Right atrium auricular region (tissue), 2 donors: ENCODE results near the gene MAD1L1. TPM values are rescaled to one million over a fixed set of nuclear protein-coding genes. Genes with fewer than 3 reads are reported as not detected.

ENCODE experiments used
- DNase-seq: peaks from one replicate; pipeline ENCODE4 v3.0.0-alpha.2; 2019; ENCODE audit warnings: low spot score
- H3K27ac ChIP-seq, 2 donors: fragments of 200-600 bp; sonication (generic); 1 replicate in 1 of 2; 2 replicates in 1 of 2; pipeline ENCODE4 v1.5.1; 2016 to 2019
- H3K27me3 ChIP-seq, 2 donors: fragments of 200-600 bp; sonication (generic); one replicate each; pipeline versions ENCODE4 v1.5.1 to v1.6.0; 2017 to 2019
- H3K36me3 ChIP-seq: fragments of 200-600 bp; sonication (generic); one replicate; pipeline ENCODE4 v1.5.1; 2016
- H3K4me1 ChIP-seq, 2 donors: fragments of 200-600 bp; sonication (generic); one replicate each; pipeline versions ENCODE4 v1.5.1 to v1.6.0; 2017 to 2019
- H3K4me3 ChIP-seq, 2 donors: fragments of 200-600 bp; sonication (generic); 1 replicate in 1 of 2; 2 replicates in 1 of 2; pipeline ENCODE4 v1.5.1; 2017 to 2019; ENCODE audit warnings: mild to moderate bottlenecking in 1 of 2, moderate library complexity in 1 of 2
- H3K9me3 ChIP-seq, 2 donors: fragments of 200-600 bp; sonication (generic); one replicate each; pipeline ENCODE4 v1.5.1; 2019
- CTCF ChIP-seq, 2 donors: fragments of 200-600 bp; sonication (generic); IDR thresholded peaks; one replicate each; pipeline ENCODE4 v1.5.1; 2019; ENCODE audit warnings: antibody characterized with exemption in 2 of 2
- total RNA-seq, 2 donors: library from RNA; depleted of rRNA; stranded (reverse); fragments of >200 nt; gene quantifications; one replicate each; pipeline ENCODE4 v1.1.0, GENCODE V29; 2016

The MAD1L1 gene
- total RNA-seq, 2 donors from 2014 or later = 13.3 to 31.9 TPM

GRCh38 chr7:2231992-2232765 is 566 bp downstream of the MAD1L1 start:
- Histone ChIP-seq H3K27me3 (no peaks in the 10 kb centered on the region), H3K27ac (peak overlapping the region; percentile 60 to 81), H3K36me3 (peaks cover 14% of the 10 kb centered on the region), H3K9me3 (no peaks in the 10 kb centered on the region), H3K4me1 (peaks cover 0 to 25% of the 10 kb centered on the region in 2 donors), H3K4me3 (peak overlapping the region; percentile 86 to 98)
- no peak for DNase-seq
- TF ChIP-seq CTCF (IDR thresholded peaks at IDR 0.05) = no peak

- Histone ChIP-seq H3K4me3 (no peak overlapping the region), H3K27me3 (no peaks in the 10 kb centered on the region), H3K9me3 (no peaks in the 10 kb centered on the region), H3K4me1 (peaks cover 0 to 25% of the 10 kb centered on the region in 2 donors), H3K27ac (no peak overlapping the region), H3K36me3 (peaks cover 14% of the 10 kb centered on the region)
- TF ChIP-seq CTCF (IDR thresholded peaks at IDR 0.05) = no peak
- no peak for DNase-seq
Observed at GRCh38 chr7:2230882-2231281, 1.9 kb downstream of the MAD1L1 start.

- no peak for DNase-seq
- no peak overlapping the region for H3K4me3 ChIP-seq
- peaks cover 0 to 25% of the 10 kb centered on the region in 2 donors for H3K4me1 ChIP-seq
- TF ChIP-seq CTCF (IDR thresholded peaks at IDR 0.05) = no peak
- no peaks in the 10 kb centered on the region for H3K27me3 ChIP-seq
- H3K36me3 ChIP-seq = peaks cover 15% of the 10 kb centered on the region
- H3K9me3 ChIP-seq = no peaks in the 10 kb centered on the region
- no peak overlapping the region for H3K27ac ChIP-seq
Observed at GRCh38 chr7:2230226-2230625, 2.5 kb downstream of the MAD1L1 start.

GRCh38 chr7:2229467-2229866 is 3.3 kb downstream of the MAD1L1 start:
- Histone ChIP-seq H3K4me3 (no peak overlapping the region), H3K36me3 (peaks cover 14% of the 10 kb centered on the region), H3K4me1 (peaks cover 0 to 25% of the 10 kb centered on the region in 2 donors), H3K9me3 (no peaks in the 10 kb centered on the region), H3K27ac (no peak overlapping the region), H3K27me3 (no peaks in the 10 kb centered on the region)
- no peak for TF ChIP-seq CTCF (IDR thresholded peaks at IDR 0.05)
- no peak for DNase-seq

GRCh38 chr7:2228921-2229320 is 3.8 kb downstream of the MAD1L1 start:
- Histone ChIP-seq H3K4me1 (peaks cover 0 to 25% of the 10 kb centered on the region in 2 donors), H3K27ac (no peak overlapping the region), H3K9me3 (no peaks in the 10 kb centered on the region), H3K4me3 (no peak overlapping the region), H3K27me3 (no peaks in the 10 kb centered on the region), H3K36me3 (peaks cover 14% of the 10 kb centered on the region)
- DNase-seq = no peak
- TF ChIP-seq CTCF (IDR thresholded peaks at IDR 0.05) = no peak

- Histone ChIP-seq H3K27me3 (no peaks in the 10 kb centered on the region), H3K4me1 (peaks cover 0 to 21% of the 10 kb centered on the region in 2 donors), H3K27ac (no peak overlapping the region), H3K4me3 (no peak overlapping the region), H3K9me3 (no peaks in the 10 kb centered on the region), H3K36me3 (peaks cover 23% of the 10 kb centered on the region)
- DNase-seq = no peak
- TF ChIP-seq CTCF (IDR thresholded peaks at IDR 0.05) = no peak
Observed at GRCh38 chr7:2227699-2228098, 5.0 kb downstream of the MAD1L1 start.
